Epithelial cell of umbilical artery (primary cell): ENCODE data around the gene PRSS12. TPM values are rescaled to one million over a fixed set of nuclear protein-coding genes. Genes with fewer than 3 reads are reported as not detected.

Source experiments
- total RNA-seq: library from RNA; depleted of rRNA; stranded (reverse); fragments of >200 nt; gene quantifications from 2 replicates; pipeline ENCODE4 v1.2.3, GENCODE V29; 2014

PRSS12 gene
- 0.46 and 1.3 TPM in 2 replicates for total RNA-seq

GRCh38 chr4:118352843-118353533 is at the start of gene PRSS12:
PRSS12 (minus strand) TSS chr4:118353003; CDS start chr4:118352720, 283 bp downstream.

